HPDE6-E6E7 (cell line): Measurements from ENCODE around the gene ILRUN.
"Not testable (repeated sequence)": the region's sequence is repeated elsewhere in the genome, so short reads cannot be mapped to it uniquely, and the experiment has no call there.

ENCODE experiments used
- DNase-seq: peaks from one replicate; pipeline ENCODE4 v3.0.0; 2011; ENCODE audit warnings: missing footprints; ENCODE audit errors: extremely low spot score

The ILRUN gene

DNA sequence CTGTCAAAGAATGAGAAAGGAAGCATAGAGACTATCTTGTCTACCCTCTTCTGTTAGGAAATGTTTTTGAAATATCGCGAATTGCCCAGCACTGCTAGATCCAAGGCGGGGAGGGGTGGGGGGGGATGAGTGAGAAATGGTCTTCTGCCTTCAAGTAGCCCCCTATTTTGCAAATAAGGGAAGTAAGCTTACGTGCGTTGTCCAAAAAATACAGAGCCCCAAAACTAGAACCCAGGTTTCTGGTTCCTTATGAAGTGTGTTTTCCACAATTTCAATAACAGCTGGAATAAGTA is 923 bp upstream of the ILRUN start:
- DNase-seq = no peak

DNA sequence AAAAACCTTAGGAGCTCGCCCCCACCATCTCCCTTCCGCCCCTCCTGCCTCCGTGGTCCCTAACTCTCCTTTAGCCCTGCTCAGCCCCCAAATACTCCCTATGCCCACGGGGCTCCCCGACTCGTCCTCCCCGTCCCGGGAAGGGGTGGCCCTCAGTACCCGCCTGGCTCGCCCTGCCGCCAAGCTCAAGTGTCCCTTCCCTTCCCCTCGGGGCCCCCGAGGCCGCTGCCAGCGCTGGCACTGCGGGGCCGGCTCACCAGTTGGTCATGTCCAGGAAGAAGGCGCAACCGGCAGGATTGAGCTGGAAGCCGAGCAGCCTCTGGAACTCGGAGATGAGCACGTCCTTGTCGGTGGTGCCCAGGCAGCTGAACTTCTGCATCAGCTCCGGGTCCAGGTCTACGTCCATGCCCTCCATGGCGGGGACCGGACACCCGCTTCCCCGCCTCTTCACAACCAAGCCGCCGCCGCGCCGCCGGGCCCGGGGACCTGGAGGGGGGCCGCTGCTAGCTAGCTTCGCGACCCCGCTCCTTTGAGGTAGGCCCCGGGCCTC is 303 bp downstream of the ILRUN start:
- DNase-seq = peak; percentile 16

DNA sequence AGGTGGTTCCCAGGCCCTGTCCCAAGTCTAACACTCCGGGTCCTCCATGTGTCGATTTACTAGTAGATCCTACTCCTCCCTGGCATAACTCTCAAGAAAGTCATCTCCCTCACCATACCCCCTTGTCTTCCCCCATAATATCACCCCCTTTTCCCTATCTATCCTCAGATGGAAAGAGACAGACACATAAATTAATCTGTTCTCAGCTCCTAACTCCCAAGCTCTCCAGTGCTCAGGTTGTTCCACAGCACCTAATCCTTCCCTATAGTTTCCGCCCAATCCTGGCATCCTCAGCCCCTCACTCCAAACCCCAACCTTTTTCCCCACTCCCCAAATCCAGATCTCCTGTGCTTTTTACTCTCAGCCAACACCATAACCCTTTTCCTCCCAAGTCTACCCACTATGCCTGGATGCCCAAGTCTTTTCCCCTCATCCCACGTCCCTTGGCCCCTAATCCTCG is 808 bp downstream of the ILRUN start:
- no peak for DNase-seq

DNA sequence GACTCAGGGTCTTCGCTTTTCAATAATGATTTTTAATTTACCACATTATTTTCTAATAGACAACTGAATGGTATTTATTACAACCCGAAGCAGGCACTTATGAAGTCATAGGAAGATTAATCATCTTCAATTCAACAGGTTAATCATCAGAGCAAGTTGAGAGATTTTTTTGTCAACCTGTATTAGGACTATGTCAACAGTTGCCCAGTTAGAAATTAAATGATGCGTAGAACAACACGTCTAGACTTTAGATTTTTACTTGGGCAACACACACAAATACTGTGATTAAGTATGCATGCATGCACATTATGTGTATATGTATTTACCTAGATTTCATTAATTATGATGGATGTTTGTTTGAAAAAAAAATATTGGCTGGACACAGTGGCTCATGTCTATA is 4.3 kb downstream of the ILRUN start:
- no peak for DNase-seq

DNA sequence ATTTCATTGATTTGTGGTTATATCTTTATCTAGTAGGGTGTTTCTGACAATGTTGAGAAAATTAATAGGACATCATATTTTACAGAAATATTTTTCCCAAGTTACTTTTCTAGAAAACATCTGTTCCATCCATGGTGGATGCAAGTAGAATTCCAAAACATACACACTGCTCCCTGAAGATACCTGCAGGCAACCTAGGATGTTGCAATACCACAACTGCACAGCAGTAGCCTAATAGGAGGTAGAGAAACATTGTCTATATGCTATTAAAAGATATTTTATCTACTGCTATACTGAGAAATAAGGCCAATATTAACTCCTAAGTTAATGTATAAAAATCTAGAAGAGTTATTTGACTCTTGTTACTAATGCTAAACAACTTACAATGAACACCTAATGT is 6.8 kb downstream of the ILRUN start:
- DNase-seq = no peak

DNA sequence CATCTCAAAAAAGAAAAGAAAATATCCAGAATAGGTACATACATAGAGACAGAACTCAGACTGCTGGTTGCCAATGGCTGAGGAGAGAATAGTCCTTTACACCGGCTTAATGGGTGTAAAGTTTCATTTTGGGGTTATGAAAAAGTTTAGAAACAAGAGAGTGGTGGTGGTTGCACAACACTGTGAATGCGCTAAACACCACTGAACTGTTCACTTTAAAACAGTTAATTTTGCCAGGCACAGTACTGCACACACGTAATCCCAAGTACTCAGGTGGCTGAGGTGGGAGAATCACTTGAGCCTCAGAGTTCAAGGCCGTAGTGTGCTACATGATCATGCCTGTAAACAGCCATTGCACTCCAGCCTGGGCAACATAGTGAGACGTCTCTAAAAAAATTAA is 7.6 kb downstream of the ILRUN start:
- DNase-seq = no peak

DNA sequence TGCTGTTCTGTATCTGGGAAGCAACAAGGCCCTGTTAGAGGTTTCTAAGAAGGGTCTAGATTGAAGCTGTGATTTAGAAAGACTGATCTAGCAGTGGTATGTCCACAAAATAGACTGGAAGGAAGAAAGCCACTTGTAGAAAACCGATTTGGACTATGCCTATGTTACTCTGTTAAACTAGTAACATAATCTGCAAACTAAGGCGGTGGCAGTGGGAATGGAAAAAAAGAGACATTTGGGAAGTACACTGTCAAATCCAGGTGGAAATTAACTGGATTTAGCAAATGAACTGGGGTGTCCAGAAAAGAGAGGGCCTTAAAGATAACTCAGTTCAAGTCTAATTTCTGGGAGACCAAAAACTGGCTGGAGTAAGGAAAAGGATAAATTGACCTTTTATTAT is 11.6 kb downstream of the ILRUN start:
- DNase-seq = no peak

DNA sequence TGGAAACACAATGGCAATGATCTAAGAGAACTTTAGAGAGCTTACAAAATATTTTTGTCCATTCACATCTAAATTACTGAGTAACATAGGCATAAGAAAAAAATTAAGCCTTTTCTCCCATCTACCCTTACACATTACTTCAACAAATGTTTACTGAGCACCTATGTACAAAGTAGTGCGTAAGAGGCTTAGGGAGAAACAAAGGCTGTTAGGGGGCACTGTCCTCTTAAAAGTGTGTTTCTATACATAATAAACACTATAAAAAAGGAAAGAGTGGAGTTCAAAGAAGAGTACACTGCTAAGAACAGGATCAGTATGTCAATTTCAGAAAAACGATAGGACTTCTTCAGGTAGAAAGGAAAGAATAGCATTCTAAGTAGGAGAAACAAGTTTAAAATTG is 12.2 kb downstream of the ILRUN start:
- DNase-seq = no peak

DNA sequence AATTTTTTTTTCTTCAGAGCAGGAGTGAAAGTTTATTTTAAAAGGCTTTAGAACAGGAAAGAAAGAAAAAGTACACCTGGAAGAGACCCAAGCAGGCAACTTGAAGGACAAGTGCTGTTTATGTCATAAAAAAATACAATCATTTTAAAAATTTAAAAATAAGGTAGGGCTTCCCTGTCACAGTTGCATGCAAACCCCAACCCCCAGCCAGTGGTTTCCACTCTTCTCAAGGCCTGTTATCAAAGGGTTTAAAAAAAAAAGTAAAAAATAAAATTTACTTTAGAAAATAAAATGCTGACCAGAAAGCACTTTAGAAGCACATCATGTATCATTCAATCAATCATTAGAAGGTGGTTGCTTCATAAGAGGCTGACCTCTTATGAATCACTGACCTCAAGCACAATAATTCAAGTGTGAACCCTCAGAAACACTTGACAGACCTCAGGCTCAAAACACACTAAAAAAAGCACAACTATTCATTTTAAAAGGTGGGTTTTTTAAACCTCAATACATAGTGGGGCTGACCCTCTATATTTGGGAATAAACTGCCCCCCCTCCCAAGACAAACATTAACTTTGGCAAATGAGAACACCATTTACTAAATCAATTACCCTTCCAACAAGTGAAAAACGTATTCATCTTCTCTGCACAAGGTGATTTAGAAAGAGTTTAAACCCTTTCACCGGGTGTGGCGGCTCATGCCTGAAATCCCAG is 15.6 kb downstream of the ILRUN start:
- DNase-seq = peak; percentile 69

DNA sequence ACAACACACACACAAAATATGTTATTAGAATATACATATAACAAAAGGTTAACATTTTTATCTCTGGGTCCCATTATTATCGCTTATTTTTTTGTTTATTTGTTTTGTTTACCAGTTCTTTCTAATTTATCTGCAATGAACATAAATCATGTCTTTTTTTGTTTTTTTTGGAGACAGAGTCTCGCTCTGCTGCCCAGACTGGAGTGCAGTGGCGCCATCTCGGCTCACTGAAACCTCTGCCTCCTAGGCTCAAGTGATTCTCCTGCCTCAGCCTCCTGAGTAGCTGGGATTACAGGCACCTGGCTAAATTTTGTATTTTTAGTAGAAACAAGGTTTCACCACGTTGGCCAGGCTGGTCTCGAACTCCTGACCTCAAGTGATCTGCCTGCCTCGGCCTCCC is 16.3 kb downstream of the ILRUN start:
- not testable (repeated sequence) for DNase-seq

DNA sequence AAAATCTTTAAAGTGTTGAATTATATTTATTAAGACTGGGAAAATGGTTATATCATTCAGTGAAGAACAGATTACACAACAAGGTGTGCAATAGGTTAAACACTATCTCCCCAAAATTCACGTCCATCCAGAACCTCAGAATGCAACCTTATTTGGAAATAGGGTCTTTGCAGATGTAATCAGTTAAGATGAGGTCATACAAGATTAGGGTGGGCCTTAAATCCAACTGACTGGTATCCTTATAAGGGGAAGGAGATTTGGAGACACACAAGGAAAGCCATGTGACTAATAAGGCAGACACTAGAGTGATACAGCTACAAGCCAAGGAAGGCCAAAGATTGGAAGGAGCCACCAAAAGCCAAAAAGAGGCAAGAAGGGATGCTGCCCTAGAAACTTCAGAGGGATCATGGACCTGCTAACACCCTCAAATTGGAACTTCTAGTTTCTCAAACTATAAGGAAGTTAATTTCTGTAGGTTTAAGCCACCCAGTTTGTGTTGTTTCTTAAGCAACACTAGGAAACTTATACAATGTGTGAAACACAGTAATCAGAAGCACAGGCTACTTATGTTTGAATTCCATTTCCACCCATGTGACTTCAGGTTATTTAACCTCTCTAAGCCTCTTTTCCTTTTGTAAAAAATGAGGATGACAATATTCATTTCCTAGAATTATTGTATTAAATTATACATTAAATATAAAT is 16.9 kb downstream of the ILRUN start:
- DNase-seq = no peak

DNA sequence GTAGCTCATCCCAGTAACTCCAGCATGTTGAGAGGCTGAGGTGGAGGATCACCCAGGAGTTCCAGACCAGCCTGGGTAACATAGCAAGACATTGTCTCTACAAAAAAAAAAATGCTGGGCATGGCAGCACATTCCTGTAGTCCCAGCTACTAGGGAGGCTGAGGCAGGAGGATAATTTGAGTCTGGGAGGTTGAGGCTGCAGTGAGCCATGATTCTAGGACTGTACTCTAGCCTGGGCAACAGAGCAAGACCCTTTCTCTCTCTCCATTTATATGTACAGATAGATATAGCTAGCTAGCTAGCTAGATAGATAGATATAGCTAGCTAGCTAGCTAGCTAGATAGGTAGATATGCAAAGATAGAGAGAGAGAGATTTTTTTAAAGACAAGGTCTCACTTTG is 20.4 kb downstream of the ILRUN start:
- no peak for DNase-seq

DNA sequence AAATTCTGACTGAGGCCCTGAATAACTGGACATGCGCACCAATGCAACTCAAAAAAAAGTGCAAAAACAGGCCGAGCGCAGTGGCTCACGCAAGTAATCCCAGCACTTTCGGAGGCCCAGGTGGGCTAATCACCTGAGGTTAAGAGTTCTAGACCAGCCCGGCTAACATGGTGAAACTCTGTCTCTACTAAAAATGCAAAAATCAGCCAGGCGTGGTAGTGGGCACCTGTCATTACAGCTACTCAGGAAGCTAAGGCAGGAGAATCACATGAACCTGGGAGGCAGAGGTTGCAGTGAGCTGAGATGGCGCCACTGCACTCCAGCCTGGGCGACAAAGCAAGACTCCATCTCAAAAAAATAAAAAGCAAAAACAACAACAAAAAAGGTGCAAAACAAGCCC is 21.6 kb downstream of the ILRUN start:
- not testable (repeated sequence) for DNase-seq

DNA sequence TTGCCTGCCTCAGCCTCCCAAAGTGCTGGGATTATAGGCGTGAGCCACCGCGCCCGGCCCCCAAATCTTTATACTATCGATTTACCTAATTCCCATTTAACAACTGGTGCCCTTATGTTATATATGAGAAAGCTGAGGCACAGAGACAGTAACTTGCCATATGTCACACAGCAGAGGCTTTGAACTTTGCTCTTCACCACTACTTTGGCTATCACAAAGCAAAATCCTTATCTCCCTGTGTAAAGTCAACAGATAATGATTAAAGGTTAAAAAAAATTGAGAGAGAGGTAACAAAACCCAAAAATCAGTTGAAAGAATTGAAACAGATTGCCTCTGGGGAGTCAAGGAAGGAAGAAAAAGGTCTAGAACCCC is 22.3 kb downstream of the ILRUN start:
- no peak for DNase-seq

DNA sequence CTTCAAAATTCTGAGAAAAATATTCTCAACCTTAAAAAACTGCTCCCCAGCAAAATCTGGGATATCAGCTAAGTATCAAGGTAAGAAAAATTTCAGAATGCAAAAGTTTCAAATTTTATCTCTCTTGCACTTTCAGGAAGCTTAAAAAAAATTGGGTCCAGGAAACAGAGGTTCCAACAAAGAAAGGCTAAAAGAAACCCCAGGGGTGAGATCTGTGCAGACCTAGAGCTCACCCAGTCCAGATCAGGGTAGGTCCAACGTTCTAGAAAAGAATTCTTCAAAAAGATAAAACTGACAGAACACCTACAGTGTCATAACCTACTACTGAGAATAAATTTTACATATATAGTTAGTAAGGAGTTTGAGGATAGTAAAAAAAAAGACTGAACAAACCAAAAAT is 23.5 kb downstream of the ILRUN start:
- no peak for DNase-seq

DNA sequence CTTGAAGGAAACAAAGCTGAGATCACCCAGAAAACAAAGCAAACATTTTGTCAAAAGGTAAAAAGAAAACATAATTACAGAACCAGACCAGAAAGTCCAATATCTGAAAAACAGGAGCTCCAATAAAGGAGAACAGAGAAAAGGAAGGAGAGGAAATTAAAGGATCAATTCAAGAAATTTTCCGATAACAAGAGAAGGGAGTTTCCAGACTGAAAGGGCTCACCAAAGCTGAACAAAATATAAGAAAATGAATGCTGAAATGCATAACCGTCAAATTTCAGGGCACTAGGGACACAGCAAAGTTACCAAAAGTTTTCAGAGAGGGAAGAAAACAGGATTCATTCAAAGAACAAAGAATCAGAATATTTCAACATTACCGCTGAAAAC is 23.9 kb downstream of the ILRUN start:
- no peak for DNase-seq

DNA sequence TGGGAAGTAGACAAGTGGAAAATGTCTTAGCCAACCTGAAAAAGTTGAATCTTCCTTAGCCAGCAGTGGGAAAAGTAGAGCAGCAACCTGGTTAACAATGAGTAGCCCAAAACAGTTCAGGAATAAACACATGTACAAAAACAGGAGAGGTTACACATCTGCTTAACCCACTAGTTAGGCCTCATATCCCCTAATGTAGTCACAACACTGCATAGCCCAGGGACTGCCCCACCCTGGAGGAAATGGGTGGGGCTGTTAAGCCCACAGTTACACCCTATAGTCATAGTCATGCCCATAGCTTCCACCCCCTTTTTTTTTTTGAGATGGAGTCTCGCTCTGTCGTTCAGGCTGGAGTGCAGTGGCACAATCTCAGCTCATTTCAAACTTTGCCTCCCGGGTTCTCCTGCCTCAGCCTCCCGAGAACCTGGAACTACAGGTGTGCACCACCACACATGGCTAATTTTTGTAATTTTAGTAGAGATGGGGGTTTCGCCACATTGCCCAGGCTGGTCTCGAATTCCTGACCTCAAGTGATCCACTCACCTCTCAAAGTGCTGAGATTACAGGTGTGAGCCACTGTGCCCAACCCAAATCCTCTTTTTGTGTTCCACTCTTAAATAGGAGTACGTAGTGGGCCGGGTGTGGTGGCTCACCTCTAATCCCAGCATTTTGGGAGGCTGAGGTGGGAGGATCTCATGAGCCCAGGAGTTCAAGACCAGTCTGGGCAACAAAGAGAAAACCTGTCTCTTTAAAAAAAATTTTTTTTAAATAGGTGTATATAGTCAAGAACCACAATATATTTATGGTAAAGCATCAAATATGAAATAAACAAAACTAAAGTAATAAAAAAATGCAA is 24.5 kb downstream of the ILRUN start:
- DNase-seq = no peak

DNA sequence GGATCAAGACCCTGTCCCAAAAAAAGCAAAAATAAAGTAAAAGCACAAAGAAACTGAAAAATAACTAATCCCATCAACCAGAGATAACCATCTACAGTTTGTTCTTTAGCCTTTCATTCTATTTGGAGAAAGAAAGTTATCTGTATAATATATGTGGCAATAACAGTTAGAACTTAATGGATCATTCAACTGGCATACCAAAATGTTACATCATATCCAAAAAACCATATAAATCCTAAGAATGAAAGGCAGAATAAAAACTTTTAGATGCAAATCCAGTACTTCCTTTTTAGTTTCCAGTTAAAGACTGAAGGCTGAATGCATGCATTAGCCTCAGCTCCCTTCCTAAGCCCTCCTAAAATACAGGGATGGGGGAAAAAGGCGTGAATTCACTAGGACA is 25.2 kb downstream of the ILRUN start:
- DNase-seq = no peak

DNA sequence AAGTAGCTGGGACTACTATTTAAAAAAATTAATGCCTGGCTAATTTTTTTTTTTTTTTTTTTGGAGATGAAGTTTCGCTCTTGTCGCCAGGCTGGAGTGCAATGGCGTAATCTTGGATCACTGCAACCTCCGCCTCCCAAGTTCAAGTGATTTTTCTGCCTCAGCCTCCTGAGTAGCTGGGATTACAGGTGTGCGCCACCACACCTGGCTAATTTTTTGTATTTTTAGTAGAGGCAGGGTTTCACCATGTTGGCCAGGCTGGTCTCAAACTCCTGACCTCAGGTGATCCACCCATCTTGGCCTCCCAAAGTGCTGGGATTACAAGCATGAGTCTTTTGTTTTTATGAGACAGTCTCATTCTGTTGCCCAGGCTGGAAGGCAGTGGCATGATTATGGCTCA is 27.8 kb downstream of the ILRUN start:
- DNase-seq = not testable (repeated sequence)

DNA sequence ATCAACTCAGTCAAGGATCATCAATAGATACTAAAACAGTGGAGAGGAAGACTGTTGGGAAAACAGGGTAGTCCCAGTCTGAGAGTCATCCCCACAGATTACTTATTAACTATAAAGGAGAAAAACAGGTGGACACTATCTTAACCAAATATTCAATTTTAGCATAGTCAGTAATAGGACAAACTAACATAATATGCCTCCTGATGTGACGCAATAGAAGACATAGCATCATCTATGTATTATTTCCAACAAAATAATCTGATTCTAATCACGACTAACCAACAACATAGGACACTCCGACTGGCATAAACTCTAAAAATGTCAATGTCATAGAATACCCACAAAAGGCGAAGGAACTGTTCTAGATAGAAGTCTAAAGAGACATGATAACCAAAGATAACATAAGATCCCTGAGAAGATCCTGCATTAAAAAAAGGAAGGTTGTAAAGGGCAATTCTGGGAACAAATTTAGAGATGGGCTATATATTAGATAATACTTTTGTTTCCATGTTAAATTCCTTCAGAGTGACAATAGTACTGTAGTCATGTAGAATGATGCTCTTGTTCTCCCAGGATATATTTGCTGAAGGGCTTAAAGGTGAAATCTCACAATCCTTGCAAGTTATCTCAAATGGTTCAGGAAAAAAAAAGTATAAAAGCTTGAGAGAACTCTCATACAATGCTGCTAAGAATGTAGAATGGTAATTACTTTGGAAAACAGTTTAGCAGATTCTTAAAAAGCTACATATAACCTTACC is 28.9 kb downstream of the ILRUN start:
- no peak for DNase-seq

DNA sequence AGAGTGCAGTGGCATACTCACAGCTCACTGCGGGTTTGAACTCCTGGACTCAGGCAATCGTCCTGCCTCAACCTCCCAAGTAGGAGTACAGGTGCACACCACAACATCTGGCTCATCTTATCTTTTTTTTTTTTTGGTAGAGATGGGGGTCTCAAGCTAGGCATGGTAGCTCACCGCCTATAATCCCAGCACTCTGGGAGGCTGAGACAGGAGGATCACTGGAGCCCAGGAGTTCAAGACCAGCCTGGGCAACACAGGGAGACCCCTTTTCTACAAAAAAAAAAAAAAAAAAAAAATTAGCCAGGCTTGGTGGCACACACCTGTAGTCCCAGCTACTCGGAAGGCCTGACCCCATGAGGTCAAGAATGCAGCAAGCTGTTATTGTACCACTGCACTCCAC is 31.5 kb downstream of the ILRUN start:
- no peak for DNase-seq
